ENCODE data around the gene PCCA. TPM values are rescaled to one million over a fixed set of nuclear protein-coding genes. Genes with fewer than 3 reads are reported as not detected.

Gene PCCA
- total and polyA plus RNA-seq, 3 experiments from 2014 or later = 6.1 to 9.5 (median 6.2) TPM

GRCh38 chr13:100245104-100245503 is 156.2 kb downstream of the PCCA start:
- ChIA-PET CTCF (no interaction called here), POLR2A (no interaction called here)
- H3K27me3 Mint-ChIP-seq = no peaks in the 10 kb centered on the region

GRCh38 chr13:100247937-100248336 is 159.0 kb downstream of the PCCA start:
- Histone ChIP-seq H3K36me3 (ENCODE audit: insufficient read depth, low read length) (no peaks in the 10 kb centered on the region), H3K27ac (ENCODE audit: low read depth, low read length) (no peak overlapping the region), H3K27me3 (ENCODE audit: insufficient read depth, low read length, poor library complexity, severe bottlenecking) (no peaks in the 10 kb centered on the region), H3K9me3 (ENCODE audit: low read length) (no peaks in the 10 kb centered on the region), H3K4me3 (ENCODE audit: low read length) (no peak overlapping the region), H3K4me1 (ENCODE audit: insufficient read depth, low read length) (no peaks in the 10 kb centered on the region)
- Mint-ChIP-seq H3K4me3 (no peak overlapping the region), H3K27ac (no peak overlapping the region), H3K9me3 (peaks cover 0 to 10% (median 8%) of the 10 kb centered on the region in 5 donors), H3K36me3 (peaks cover 5 to 17% (median 7%) of the 10 kb centered on the region in 3 donors), H3K27me3 (no peaks in the 10 kb centered on the region), H3K4me1 (no peaks in the 10 kb centered on the region)
- DNase-seq = no peak
- POLR2A ChIA-PET = no interaction called here
- CTCF ChIA-PET = no interaction called here

More at GRCh38 chr13:100245104-100245503, 156.2 kb downstream of the PCCA start:
- H3K9me3 Mint-ChIP-seq = peaks cover 0 to 10% (median 8%) of the 10 kb centered on the region in 5 donors
- Histone ChIP-seq H3K4me1 (ENCODE audit: insufficient read depth, low read length) (no peaks in the 10 kb centered on the region), H3K9me3 (ENCODE audit: low read length) (no peaks in the 10 kb centered on the region), H3K36me3 (ENCODE audit: insufficient read depth, low read length) (no peaks in the 10 kb centered on the region), H3K27me3 (ENCODE audit: insufficient read depth, low read length, poor library complexity, severe bottlenecking) (no peaks in the 10 kb centered on the region), H3K4me3 (ENCODE audit: low read length) (no peak overlapping the region), H3K27ac (ENCODE audit: low read depth, low read length) (no peak overlapping the region)
- no peak for DNase-seq
- H3K36me3 Mint-ChIP-seq = peaks cover 5 to 17% (median 7%) of the 10 kb centered on the region in 3 donors
- H3K4me1 Mint-ChIP-seq = no peaks in the 10 kb centered on the region
- H3K4me3 Mint-ChIP-seq = no peak overlapping the region
- no peak overlapping the region for H3K27ac Mint-ChIP-seq

GRCh38 chr13:100254002-100254401 is 165.1 kb downstream of the PCCA start:
- Mint-ChIP-seq H3K4me3 (no peak overlapping the region), H3K36me3 (peaks cover 2 to 16% (median 2%) of the 10 kb centered on the region in 3 donors), H3K9me3 (peaks cover 0 to 2% (median 0%) of the 10 kb centered on the region in 5 donors), H3K27ac (no peak overlapping the region), H3K27me3 (no peaks in the 10 kb centered on the region), H3K4me1 (no peaks in the 10 kb centered on the region)
- no peak for DNase-seq
- Histone ChIP-seq H3K4me3 (ENCODE audit: low read length) (no peak overlapping the region), H3K4me1 (ENCODE audit: insufficient read depth, low read length) (no peaks in the 10 kb centered on the region), H3K27ac (ENCODE audit: low read depth, low read length) (no peak overlapping the region), H3K36me3 (ENCODE audit: insufficient read depth, low read length) (no peaks in the 10 kb centered on the region), H3K9me3 (ENCODE audit: low read length) (no peaks in the 10 kb centered on the region), H3K27me3 (ENCODE audit: insufficient read depth, low read length, poor library complexity, severe bottlenecking) (no peaks in the 10 kb centered on the region)
- POLR2A ChIA-PET = no interaction called here
- CTCF ChIA-PET = no interaction called here

GRCh38 chr13:100262404-100262803 is 173.5 kb downstream of the PCCA start:
- Histone ChIP-seq H3K4me1 (ENCODE audit: insufficient read depth, low read length) (no peaks in the 10 kb centered on the region), H3K27ac (ENCODE audit: low read depth, low read length) (no peak overlapping the region), H3K9me3 (ENCODE audit: low read length) (no peaks in the 10 kb centered on the region), H3K4me3 (ENCODE audit: low read length) (no peak overlapping the region), H3K36me3 (ENCODE audit: insufficient read depth, low read length) (no peaks in the 10 kb centered on the region), H3K27me3 (ENCODE audit: insufficient read depth, low read length, poor library complexity, severe bottlenecking) (no peaks in the 10 kb centered on the region)
- no peaks in the 10 kb centered on the region for H3K9me3 Mint-ChIP-seq
- peaks cover 5 to 6% (median 5%) of the 10 kb centered on the region in 3 donors for H3K36me3 Mint-ChIP-seq
- no peaks in the 10 kb centered on the region for H3K27me3 Mint-ChIP-seq
- H3K4me3 Mint-ChIP-seq = no peak overlapping the region
- POLR2A ChIA-PET = no interaction called here
- H3K27ac Mint-ChIP-seq = no peak overlapping the region
- CTCF ChIA-PET = no interaction called here
- no peaks in the 10 kb centered on the region for H3K4me1 Mint-ChIP-seq
- no peak for DNase-seq

GRCh38 chr13:100266026-100266425 is 177.1 kb downstream of the PCCA start:
- Histone ChIP-seq H3K36me3 (ENCODE audit: insufficient read depth, low read length) (no peaks in the 10 kb centered on the region), H3K27me3 (ENCODE audit: insufficient read depth, low read length, poor library complexity, severe bottlenecking) (no peaks in the 10 kb centered on the region), H3K4me1 (ENCODE audit: insufficient read depth, low read length) (no peaks in the 10 kb centered on the region), H3K9me3 (ENCODE audit: low read length) (no peaks in the 10 kb centered on the region), H3K27ac (ENCODE audit: low read depth, low read length) (no peak overlapping the region), H3K4me3 (ENCODE audit: low read length) (no peak overlapping the region)
- H3K4me3 Mint-ChIP-seq = no peak overlapping the region
- ChIA-PET POLR2A (no interaction called here), CTCF (no interaction called here)
- DNase-seq = no peak
- H3K27ac Mint-ChIP-seq = no peak overlapping the region
- H3K27me3 Mint-ChIP-seq = no peaks in the 10 kb centered on the region
- no peaks in the 10 kb centered on the region for H3K4me1 Mint-ChIP-seq
- peaks cover 9 to 21% (median 10%) of the 10 kb centered on the region in 3 donors for H3K36me3 Mint-ChIP-seq
- H3K9me3 Mint-ChIP-seq = no peaks in the 10 kb centered on the region

GRCh38 chr13:100269837-100270236 is 180.9 kb downstream of the PCCA start:
- Histone ChIP-seq H3K27ac (ENCODE audit: low read depth, low read length) (no peak overlapping the region), H3K27me3 (ENCODE audit: insufficient read depth, low read length, poor library complexity, severe bottlenecking) (no peaks in the 10 kb centered on the region), H3K9me3 (ENCODE audit: low read length) (no peaks in the 10 kb centered on the region), H3K36me3 (ENCODE audit: insufficient read depth, low read length) (no peaks in the 10 kb centered on the region), H3K4me1 (ENCODE audit: insufficient read depth, low read length) (no peaks in the 10 kb centered on the region), H3K4me3 (ENCODE audit: low read length) (no peak overlapping the region)
- H3K4me3 Mint-ChIP-seq = no peak overlapping the region
- H3K36me3 Mint-ChIP-seq = peaks cover 8 to 22% (median 14%) of the 10 kb centered on the region in 3 donors
- ChIA-PET CTCF (interaction anchor here (0.6 kb wide), 1 partner anchor 560 kb away, joined by 3 read pairs; no protein-coding TSS in a partner anchor), POLR2A (no interaction called here)
- H3K9me3 Mint-ChIP-seq = no peaks in the 10 kb centered on the region
- no peaks in the 10 kb centered on the region for H3K27me3 Mint-ChIP-seq
- H3K27ac Mint-ChIP-seq = no peak overlapping the region
- no peaks in the 10 kb centered on the region for H3K4me1 Mint-ChIP-seq
- DNase-seq = no peak

- ChIA-PET CTCF (no interaction called here), POLR2A (no interaction called here)
- no peak overlapping the region for H3K4me3 ChIP-seq (ENCODE audit: low read length)
- no peak for DNase-seq
- Mint-ChIP-seq H3K36me3 (peaks cover 12 to 26% (median 20%) of the 10 kb centered on the region in 3 donors), H3K27me3 (no peaks in the 10 kb centered on the region), H3K4me3 (no peak overlapping the region), H3K27ac (no peak overlapping the region), H3K4me1 (no peaks in the 10 kb centered on the region), H3K9me3 (no peaks in the 10 kb centered on the region)
- H3K27ac ChIP-seq (ENCODE audit: low read depth, low read length) = no peak overlapping the region
- no peaks in the 10 kb centered on the region for H3K4me1 ChIP-seq (ENCODE audit: insufficient read depth, low read length)
- no peaks in the 10 kb centered on the region for H3K36me3 ChIP-seq (ENCODE audit: insufficient read depth, low read length)
- no peaks in the 10 kb centered on the region for H3K9me3 ChIP-seq (ENCODE audit: low read length)
- H3K27me3 ChIP-seq (ENCODE audit: insufficient read depth, low read length, poor library complexity, severe bottlenecking) = no peaks in the 10 kb centered on the region
Measured at GRCh38 chr13:100273138-100273537, 184.2 kb downstream of the PCCA start.

GRCh38 chr13:100273552-100273951 is 184.7 kb downstream of the PCCA start:
- H3K4me1 Mint-ChIP-seq = no peaks in the 10 kb centered on the region
- POLR2A ChIA-PET = no interaction called here
- Histone ChIP-seq H3K4me1 (ENCODE audit: insufficient read depth, low read length) (no peaks in the 10 kb centered on the region), H3K36me3 (ENCODE audit: insufficient read depth, low read length) (no peaks in the 10 kb centered on the region), H3K9me3 (ENCODE audit: low read length) (no peaks in the 10 kb centered on the region), H3K27ac (ENCODE audit: low read depth, low read length) (no peak overlapping the region), H3K27me3 (ENCODE audit: insufficient read depth, low read length, poor library complexity, severe bottlenecking) (no peaks in the 10 kb centered on the region), H3K4me3 (ENCODE audit: low read length) (no peak overlapping the region)
- no peak overlapping the region for H3K27ac Mint-ChIP-seq
- peaks cover 12 to 23% (median 20%) of the 10 kb centered on the region in 3 donors for H3K36me3 Mint-ChIP-seq
- H3K9me3 Mint-ChIP-seq = no peaks in the 10 kb centered on the region
- CTCF ChIA-PET = no interaction called here
- no peak overlapping the region for H3K4me3 Mint-ChIP-seq
- no peaks in the 10 kb centered on the region for H3K27me3 Mint-ChIP-seq
- no peak for DNase-seq
